DOHH2 (cell line): Measurements from ENCODE around the gene IER3.

Source experiments
- H3F3A ChIP-seq: fragments of 200-600 bp; sonication (generic), shearing (Covaris generic); 2 replicates; pipeline ENCODE4 v1.6.0; 2016; ENCODE audit warnings: antibody characterized with exemption, mild to moderate bottlenecking; ENCODE audit not compliant: control insufficient read depth, insufficient read depth
- H3K27ac ChIP-seq: fragments of 200-600 bp; sonication (generic); 2 replicates; pipeline ENCODE4 v1.5.1; 2014; ENCODE audit warnings: low read depth, mild to moderate bottlenecking, low read length, moderate library complexity
- H3K27me3 ChIP-seq: fragments of 200-600 bp; sonication (generic); 2 replicates; pipeline ENCODE4 v1.6.1; 2014; ENCODE audit warnings: mild to moderate bottlenecking, low read length, mixed read lengths; ENCODE audit not compliant: control insufficient read depth
- H3K36me3 ChIP-seq: fragments of 200-600 bp; sonication (generic); 2 replicates; pipeline ENCODE4 v1.6.1; 2014; ENCODE audit warnings: mild to moderate bottlenecking, low read length, moderate library complexity, mixed read lengths; ENCODE audit not compliant: control insufficient read depth
- H3K4me1 ChIP-seq: fragments of 200-600 bp; sonication (generic); 2 replicates; pipeline ENCODE4 v1.6.1; 2014; ENCODE audit warnings: mild to moderate bottlenecking, low read length, mixed read lengths; ENCODE audit not compliant: control insufficient read depth
- H3K4me2 ChIP-seq: fragments of 200-600 bp; sonication (generic); 2 replicates; pipeline ENCODE4 v1.6.0; 2014; ENCODE audit warnings: mild to moderate bottlenecking, low read length, moderate library complexity
- H3K4me3 ChIP-seq: fragments of 200-600 bp; sonication (generic); 2 replicates; pipeline ENCODE4 v1.5.1; 2014; ENCODE audit warnings: mild to moderate bottlenecking, low read length, mixed read lengths
- H3K79me2 ChIP-seq: fragments of 200-600 bp; sonication (generic); 2 replicates; pipeline ENCODE4 v1.6.1; 2014; ENCODE audit warnings: mild to moderate bottlenecking, low read length, mixed read lengths; ENCODE audit not compliant: control insufficient read depth
- H3K9me2 ChIP-seq: fragments of 200-600 bp; sonication (generic); replicated peaks from 2 replicates; pipeline ENCODE4 v1.6.1; 2014; ENCODE audit warnings: mild to moderate bottlenecking, low read length, mixed read lengths; ENCODE audit not compliant: control insufficient read depth
- H3K9me3 ChIP-seq: fragments of 200-600 bp; sonication (generic); 2 replicates; pipeline ENCODE4 v1.6.1; 2014; ENCODE audit warnings: antibody characterized with exemption, low read length, mixed read lengths; ENCODE audit not compliant: control insufficient read depth, insufficient read depth
- H4K20me1 ChIP-seq: fragments of 200-600 bp; sonication (generic); 2 replicates; pipeline ENCODE4 v1.6.0; 2014; ENCODE audit warnings: low read depth, mild to moderate bottlenecking, antibody characterized with exemption, low read length, moderate library complexity; ENCODE audit not compliant: control insufficient read depth, insufficient read depth
- CTCF ChIP-seq: fragments of 200-600 bp; sonication (generic); IDR thresholded peaks from one replicate; pipeline ENCODE4 v1.5.1; 2014; ENCODE audit warnings: antibody characterized with exemption, mild to moderate bottlenecking, low read depth, low read length; ENCODE audit not compliant: poor library complexity, severe bottlenecking
- EZH2phosphoT487 ChIP-seq: fragments of 200-600 bp; sonication (generic); IDR thresholded peaks from 2 replicates; pipeline ENCODE4 v1.6.1; 2017; ENCODE audit warnings: borderline replicate concordance, mild to moderate bottlenecking, antibody characterized with exemption, low read length, moderate library complexity, mixed read lengths

IER3 gene

GRCh38 chr6:30769088-30769852, 24.9 kb upstream of the IER3 start:
- Histone ChIP-seq H3K27ac (no peak overlapping the region), H3K27me3 (peaks cover 12% of the 10 kb centered on the region), H3K4me3 (no peak overlapping the region), H3K4me2 (no peak overlapping the region), H3K4me1 (peaks cover 5% of the 10 kb centered on the region; the same call in 1 of the 2 replicates), H4K20me1 (no peaks in the 10 kb centered on the region), H3K9me3 (no peaks in the 10 kb centered on the region), H3F3A (no peaks in the 10 kb centered on the region), H3K79me2 (no peaks in the 10 kb centered on the region), H3K9me2 (no peaks in the 10 kb centered on the region), H3K36me3 (no peaks in the 10 kb centered on the region)
- TF ChIP-seq CTCF (no peak), EZH2phosphoT487 (no peak)

- Histone ChIP-seq H3K79me2 (no peaks in the 10 kb centered on the region), H3K4me2 (no peak overlapping the region), H3K27ac (no peak overlapping the region), H3K4me3 (no peak overlapping the region), H4K20me1 (no peaks in the 10 kb centered on the region), H3K36me3 (no peaks in the 10 kb centered on the region), H3K27me3 (peaks cover 13% of the 10 kb centered on the region), H3K9me2 (no peaks in the 10 kb centered on the region), H3K9me3 (no peaks in the 10 kb centered on the region), H3K4me1 (peaks cover 5% of the 10 kb centered on the region; the same call in 1 of the 2 replicates), H3F3A (no peaks in the 10 kb centered on the region)
- TF ChIP-seq EZH2phosphoT487: no peak
- no peak for TF ChIP-seq CTCF
Observed at GRCh38 chr6:30768634-30769087, 24.3 kb upstream of the IER3 start.

- H3K9me2 ChIP-seq: no peaks in the 10 kb centered on the region
- peaks cover 5% of the 10 kb centered on the region; the same call in 1 of the 2 replicates for H3K4me1 ChIP-seq
- H3K4me2 ChIP-seq: no peak overlapping the region
- H4K20me1 ChIP-seq: no peaks in the 10 kb centered on the region
- H3F3A ChIP-seq: no peaks in the 10 kb centered on the region
- peaks cover 18% of the 10 kb centered on the region for H3K27me3 ChIP-seq
- H3K4me3 ChIP-seq: no peak overlapping the region
- no peaks in the 10 kb centered on the region for H3K79me2 ChIP-seq
- H3K27ac ChIP-seq: no peak overlapping the region
- H3K36me3 ChIP-seq: no peaks in the 10 kb centered on the region
- no peaks in the 10 kb centered on the region for H3K9me3 ChIP-seq
- no peak for TF ChIP-seq EZH2phosphoT487
- TF ChIP-seq CTCF: no peak
Observed at GRCh38 chr6:30767944-30768301, 23.6 kb upstream of the IER3 start.
